GM12892 (cell line): Measurements from ENCODE around the gene TEX2.

ENCODE experiments used
- POLR2A ChIP-seq: IDR thresholded peaks from 2 replicates; pipeline ENCODE4 v1.6.1; 2011; ENCODE audit warnings: low read depth, low read length, control low read depth
- POLR2AphosphoS5 ChIP-seq: IDR thresholded peaks from 2 replicates; pipeline ENCODE4 v1.6.1; 2011; ENCODE audit warnings: low read depth, low read length, control low read depth
- TAF1 ChIP-seq: IDR thresholded peaks from 2 replicates; pipeline ENCODE4 v1.6.1; 2011; ENCODE audit warnings: low read depth, mild to moderate bottlenecking, control low read depth, low read length, borderline replicate concordance

- TF ChIP-seq POLR2A (no peak), POLR2AphosphoS5 (no peak), TAF1 (no peak)
Observed at GRCh38 chr17:64160378-64160777, 102.7 kb downstream of the TEX2 start.
